Ovary (tissue), 3 donors: ENCODE results near the gene IFITM10.

Source experiments
- EP300 ChIP-seq: sonication (generic); formaldehyde crosslinking; IDR thresholded peaks from one replicate; pipeline ENCODE4 v1.6.1; 2017; ENCODE audit warnings: antibody characterized with exemption
- TF ChIP-seq, protein P1 (sequence below), 3 donors: fragments of 450-650 bp in 2 of 3; fragments of 200-600 bp in 1 of 3; IDR thresholded peaks; one replicate each; pipeline versions ENCODE4 v1.5.1 to v1.8.0; 2016 to 2022; ENCODE audit warnings: antibody characterized with exemption in 3 of 3, mild to moderate bottlenecking in 1 of 3
- donor health status: DM: no; HTN: no; CAD: no.

DNA sequence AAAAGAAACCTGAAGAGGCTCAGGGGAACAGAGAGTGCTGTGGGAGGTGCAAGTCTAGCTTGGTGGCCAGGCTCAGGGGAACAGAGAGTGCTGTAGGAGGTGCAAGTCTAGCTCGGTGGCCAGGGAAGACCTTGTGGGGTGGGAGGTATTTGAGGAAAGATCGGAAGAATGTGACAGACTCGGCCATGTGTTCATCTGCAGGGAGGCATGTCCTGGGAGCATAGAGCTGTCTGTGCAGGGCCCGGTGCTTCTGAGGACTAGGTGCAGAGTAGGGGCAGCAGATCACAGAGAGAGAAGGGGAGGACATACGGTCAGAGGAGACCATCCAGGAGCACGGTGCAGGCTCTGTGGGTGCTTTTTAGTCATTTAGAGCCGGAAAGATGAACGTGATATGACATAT is 10.8 kb downstream of the IFITM10 start:
- no peak for TF ChIP-seq EP300
- TF ChIP-seq, protein P1, sequence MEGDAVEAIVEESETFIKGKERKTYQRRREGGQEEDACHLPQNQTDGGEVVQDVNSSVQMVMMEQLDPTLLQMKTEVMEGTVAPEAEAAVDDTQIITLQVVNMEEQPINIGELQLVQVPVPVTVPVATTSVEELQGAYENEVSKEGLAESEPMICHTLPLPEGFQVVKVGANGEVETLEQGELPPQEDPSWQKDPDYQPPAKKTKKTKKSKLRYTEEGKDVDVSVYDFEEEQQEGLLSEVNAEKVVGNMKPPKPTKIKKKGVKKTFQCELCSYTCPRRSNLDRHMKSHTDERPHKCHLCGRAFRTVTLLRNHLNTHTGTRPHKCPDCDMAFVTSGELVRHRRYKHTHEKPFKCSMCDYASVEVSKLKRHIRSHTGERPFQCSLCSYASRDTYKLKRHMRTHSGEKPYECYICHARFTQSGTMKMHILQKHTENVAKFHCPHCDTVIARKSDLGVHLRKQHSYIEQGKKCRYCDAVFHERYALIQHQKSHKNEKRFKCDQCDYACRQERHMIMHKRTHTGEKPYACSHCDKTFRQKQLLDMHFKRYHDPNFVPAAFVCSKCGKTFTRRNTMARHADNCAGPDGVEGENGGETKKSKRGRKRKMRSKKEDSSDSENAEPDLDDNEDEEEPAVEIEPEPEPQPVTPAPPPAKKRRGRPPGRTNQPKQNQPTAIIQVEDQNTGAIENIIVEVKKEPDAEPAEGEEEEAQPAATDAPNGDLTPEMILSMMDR (IDR thresholded peaks at IDR 0.05), result no peak
